GM21825 (cell line): ENCODE results near the gene USP16.
"Not testable (repeated sequence)": the region's sequence is repeated elsewhere in the genome, so short reads cannot be mapped to it uniquely, and the experiment has no call there.

Experiments
- ATAC-seq: cut with Tn5 transposase; IDR thresholded peaks from one replicate; pipeline ENCODE4 v1.9.1; 2021; ENCODE audit warnings: mild to moderate bottlenecking, moderate library complexity; ENCODE audit not compliant: unreplicated experiment

Gene USP16

GRCh38 chr21:29033301-29033700 is 8.8 kb downstream of the USP16 start:
- ATAC-seq, result no peak

- no peak for ATAC-seq
Observed at GRCh38 chr21:29033871-29034270, 9.4 kb downstream of the USP16 start.

GRCh38 chr21:29034678-29035077 is 10.2 kb downstream of the USP16 start:
- ATAC-seq, result no peak

DNA sequence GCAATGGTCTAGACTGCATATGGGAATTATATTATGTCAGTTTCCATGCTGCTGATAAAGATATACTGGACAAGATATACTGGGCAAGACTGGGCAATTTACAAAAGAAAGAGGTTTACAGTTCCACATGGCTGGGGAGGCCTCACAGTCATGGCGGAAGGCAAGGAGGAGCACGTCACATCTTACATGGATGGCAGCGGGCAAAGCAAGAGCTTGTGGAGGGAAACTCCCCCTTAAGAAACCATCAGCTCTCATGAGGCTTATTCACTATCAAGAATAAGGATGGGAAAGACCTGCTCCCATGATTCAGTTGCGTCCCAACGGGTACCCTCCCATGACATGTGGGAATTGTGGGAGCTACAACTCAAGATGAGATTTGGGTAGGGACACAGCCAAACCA is 27.8 kb downstream of the USP16 start:
- ATAC-seq, result no peak

DNA sequence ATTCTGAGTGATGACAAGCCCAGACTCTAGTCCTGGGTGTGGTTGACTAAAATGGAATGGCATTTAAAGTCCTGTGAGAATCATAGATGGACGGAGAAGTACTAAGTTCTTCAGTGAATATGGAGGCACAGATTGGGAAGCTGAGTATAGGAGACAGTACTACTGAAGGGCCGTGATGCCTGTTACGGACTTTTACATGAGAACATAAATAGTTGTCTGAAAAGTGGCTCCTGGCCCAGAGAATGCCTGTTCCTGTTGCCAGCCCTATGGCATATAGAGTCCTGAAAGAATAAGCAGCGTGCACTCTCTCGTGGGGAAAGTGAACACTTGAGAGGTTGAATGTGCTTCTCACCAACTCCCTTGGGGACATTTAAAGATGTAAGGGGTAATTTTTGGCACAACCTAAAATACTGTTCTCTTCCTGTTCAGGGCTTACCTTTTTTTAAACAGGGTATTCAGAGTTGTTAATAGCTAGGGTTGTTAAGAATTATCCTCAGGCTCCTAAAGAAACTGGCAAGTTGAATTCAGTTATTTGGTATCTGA is 28.6 kb downstream of the USP16 start:
- ATAC-seq, result no peak

GRCh38 chr21:29053656-29054055 is 29.2 kb downstream of the USP16 start:
- ATAC-seq, result no peak

DNA sequence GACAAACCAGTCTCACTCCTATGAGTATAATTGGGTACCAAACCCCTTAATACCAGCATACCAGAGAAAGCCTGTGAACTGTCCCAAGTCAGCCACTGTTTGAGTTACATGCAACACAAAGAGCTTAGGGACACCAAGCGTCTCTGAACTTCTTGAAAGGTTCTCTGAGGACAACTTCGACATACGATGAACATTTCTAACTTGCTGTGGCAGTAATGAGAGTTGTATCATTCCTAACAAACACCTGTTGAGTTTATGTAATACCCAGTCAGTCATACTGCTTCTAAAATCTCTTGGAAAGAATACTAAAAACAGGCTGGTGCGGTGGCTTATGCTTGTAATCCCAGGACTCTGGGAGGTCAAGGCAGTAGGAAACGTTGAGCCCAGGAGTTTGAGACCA is 30.6 kb downstream of the USP16 start:
- no peak for ATAC-seq

GRCh38 chr21:29056005-29056404 is 31.5 kb downstream of the USP16 start:
- ATAC-seq, result no peak

GRCh38 chr21:29056538-29057050 is 32.1 kb downstream of the USP16 start:
- ATAC-seq, result no peak

- peak; percentile 95 for ATAC-seq
Observed at GRCh38 chr21:29064850-29065481, 40.5 kb downstream of the USP16 start.

DNA sequence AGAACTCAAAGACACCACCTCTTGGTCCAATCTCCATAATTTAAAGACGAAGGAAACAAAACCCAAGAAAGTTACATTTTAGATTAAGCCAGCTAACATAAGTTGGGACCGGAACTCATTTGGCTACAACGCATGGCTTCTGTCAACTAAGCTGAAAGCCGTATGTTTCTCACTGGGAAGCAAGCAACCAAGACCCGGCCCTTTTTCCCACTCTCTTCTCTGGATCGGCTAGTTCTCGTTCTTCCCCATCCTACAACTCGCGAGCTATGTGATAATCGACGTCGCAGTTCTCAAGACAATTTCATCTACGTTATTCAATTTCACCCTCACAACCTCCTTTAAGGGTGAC is 48.4 kb downstream of the USP16 start:
- peak; percentile 1 for ATAC-seq

DNA sequence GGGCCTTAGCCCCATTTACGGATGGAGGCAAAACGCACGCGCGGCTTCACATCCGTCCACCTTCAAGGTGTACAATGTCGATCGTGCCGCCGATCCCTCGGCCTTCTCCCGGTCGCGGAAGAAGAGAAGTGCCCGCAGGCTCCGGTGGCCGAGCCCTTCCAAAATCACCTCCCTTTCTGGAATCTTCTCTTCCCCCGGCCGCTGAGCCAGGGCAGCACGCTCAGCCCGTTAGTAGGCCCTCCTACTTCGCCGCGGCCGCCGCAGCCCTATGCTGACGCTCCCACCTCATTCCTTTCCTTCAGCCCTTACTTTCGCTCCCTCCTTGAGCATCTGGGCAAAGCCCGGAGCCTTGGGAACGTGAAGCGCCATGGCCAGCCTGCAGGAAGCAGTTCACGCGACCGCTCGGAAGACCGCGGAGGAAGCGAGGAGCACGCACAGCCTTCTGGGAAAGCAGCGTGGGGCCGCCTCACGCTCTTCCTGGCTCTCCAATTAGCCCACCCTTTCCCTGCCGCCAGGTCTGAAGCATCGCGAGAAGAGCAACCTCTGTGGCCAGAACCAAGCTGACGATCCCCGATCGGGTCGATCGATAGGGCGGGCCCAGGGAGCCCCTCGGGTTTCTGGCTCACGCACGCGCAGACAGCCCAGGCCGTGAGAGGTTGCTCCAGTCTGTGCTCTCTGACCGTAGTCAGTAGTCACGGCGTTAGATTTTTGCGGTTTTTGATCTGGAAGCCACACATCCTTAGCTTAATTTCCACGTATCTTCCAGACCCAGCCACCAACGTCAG is 48.9 kb downstream of the USP16 start, which contains the start of gene CCT8:
Gene CCT8 (minus strand): TSS at position 427 of the 785 bp plus-strand sequence. CDS start 58 bp downstream, at position 369.
- peak; percentile 92 for ATAC-seq

DNA sequence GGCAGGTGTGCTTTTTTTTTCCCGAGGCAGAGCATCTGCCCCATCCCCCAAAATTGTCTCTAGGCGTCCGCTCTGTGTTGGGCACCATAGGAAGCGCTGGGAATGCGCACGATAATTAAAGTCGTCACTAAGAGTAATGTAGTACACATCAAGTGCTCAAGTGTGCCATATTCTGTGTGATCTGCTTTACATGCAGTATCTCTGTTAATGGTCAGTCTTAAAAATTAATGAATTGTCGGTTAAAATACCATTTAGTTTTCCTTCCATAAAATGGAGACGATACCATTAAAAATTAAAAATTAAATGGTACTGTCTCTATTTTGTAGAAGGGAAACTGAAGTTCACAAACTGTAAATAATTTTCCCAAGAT is 49.5 kb downstream of the USP16 start:
- peak; percentile 5 for ATAC-seq

- ATAC-seq, result no peak
Observed at GRCh38 chr21:29074783-29075182, 50.3 kb downstream of the USP16 start.

DNA sequence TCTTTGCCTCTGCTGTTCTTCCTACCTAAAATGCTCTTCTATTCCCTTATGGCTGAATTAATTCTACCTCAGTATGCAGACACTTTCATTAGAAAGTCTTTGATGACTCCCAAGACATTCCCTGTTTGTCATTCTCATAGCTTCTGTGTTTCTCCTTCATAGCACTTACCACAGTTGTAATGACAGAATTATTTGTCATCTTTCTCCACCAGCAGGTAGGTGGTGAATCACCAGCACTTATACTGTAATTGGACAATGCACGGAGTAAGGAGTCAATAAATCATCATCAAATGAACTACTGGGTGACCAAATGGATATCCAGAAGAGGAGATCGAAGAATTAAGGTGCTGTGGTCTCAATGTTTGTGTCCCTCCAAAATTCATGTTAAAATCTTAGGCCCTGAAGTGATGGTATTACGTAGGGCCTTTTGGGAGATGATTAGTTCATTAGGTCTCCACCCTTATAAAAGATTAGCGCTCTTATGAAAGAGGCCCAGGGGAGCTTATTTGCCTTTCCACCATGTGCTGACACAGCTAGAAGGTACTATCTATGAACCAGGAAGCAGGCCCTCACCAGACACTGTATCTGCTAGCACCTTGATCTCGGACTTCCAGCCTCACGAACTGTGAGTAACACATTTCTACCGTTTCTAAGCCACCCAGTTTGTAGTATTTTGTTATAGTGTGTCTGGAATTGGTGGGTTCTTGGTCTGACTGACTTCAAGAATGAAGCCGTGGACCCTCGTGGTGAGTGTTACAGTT is 51.4 kb downstream of the USP16 start:
- ATAC-seq, result no peak

DNA sequence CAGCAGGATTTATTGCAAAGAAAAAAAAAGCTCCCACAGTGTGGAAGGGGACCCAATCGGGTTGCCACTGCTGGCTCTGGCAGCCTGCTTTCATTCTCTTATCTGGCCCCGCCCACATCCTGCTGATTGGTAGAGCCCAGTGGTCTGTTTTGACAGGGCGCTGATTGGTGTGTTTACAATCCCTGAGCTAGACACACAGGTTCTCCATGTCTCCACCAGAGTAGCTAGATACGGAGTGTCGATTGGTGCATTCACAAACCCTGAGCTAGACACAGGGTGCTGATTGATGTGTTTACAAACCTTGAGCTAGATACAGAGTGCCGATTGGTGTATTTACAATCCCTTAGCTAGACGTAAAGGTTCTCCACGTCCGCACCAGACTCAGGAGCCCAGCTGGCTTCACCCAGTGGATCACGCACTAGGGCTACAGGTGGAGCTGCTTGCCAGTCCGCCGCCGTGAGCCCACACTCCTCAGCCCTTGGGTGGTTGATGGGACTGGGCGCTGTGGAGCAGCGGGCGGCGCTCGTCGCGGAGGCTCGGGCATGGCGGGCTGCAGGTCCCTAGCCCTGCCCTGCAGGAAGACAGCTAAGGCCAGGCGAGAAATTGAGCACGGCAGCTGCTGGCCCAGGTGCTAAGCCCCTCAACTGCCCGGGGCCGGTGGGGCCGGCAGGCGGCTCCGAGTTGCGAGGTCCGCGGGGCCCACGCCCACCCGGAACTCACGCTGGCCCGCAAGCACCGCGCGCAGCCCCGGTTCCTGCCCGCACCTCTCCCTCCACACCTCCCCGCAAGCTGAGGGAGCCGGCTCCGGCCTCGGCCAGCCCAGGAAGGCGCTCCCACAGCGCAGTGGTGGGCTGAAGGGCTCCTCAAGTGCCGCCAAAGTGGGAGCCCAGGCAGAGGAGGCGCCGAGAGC is 52.5 kb downstream of the USP16 start:
- ATAC-seq, result not testable (repeated sequence)

GRCh38 chr21:29077651-29078090 is 53.2 kb downstream of the USP16 start:
- no peak for ATAC-seq

DNA sequence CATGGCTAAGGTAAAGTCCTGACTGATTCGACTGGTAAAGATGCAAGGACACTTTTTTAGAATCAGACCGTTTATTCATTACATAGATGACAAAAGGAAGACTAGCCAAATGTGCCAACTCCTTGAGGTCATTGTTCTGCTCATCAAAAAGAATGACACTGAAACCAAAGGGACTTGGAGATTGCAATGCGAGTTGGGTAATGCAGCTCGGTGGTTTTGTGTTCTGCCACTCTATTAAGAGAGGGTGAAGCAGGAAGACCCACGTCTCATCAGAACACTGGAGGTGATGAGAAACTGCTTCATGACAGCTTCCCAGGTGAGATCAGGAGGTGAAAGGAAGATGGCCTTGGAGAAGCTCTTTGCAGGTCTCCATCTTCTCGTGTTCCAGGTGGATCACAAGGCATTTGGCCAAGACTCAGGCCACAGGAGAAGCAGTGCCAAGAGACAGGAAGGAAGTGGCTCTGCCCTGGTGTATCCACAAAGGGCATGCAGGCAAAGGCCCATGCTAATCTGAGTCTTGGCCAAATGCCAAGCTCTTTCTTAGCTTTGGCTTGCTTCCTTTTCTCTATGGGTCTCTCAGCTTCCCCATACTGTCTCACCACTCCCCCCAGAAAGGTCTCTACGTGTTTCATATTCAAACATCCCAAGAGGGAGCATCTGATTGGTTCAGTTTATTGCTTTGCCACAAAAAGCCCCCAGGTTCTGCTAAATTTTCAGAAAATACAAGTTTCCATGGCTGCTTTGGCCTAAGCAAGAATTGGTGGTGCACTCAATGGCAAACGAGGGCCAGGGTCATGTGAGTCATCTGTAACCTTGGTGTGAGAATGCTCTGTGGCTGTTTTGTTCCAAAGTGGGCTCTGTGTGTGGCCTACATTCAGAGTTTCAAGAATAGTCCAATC is 54.6 kb downstream of the USP16 start:
- ATAC-seq, result peak; percentile 44

GRCh38 chr21:29080454-29080941 is 56.0 kb downstream of the USP16 start:
- ATAC-seq, result no peak
